Neuronal stem cell (in vitro differentiated cells): ENCODE data around the gene KLHDC9.

Experiments
- DNase-seq: peaks from one replicate; pipeline ENCODE4 v3.0.0-alpha.2; 2013; ENCODE audit warnings: low spot score
- H2AFZ ChIP-seq: one replicate; pipeline ENCODE4 v1.6.1; 2013; ENCODE audit warnings: mild to moderate bottlenecking, low read length, inconsistent platforms
- H2AK5ac ChIP-seq: 2 replicates; pipeline ENCODE4 v1.6.1; 2013; ENCODE audit warnings: low read depth, mild to moderate bottlenecking, inconsistent platforms, low read length, moderate library complexity, mixed read lengths
- H2BK120ac ChIP-seq: 2 replicates; pipeline ENCODE4 v1.6.1; 2013; ENCODE audit warnings: low read depth, mild to moderate bottlenecking, inconsistent platforms, low read length, moderate library complexity, mixed read lengths
- H2BK12ac ChIP-seq: one replicate; pipeline ENCODE4 v1.6.1; 2013; ENCODE audit warnings: low read length, inconsistent platforms
- H2BK15ac ChIP-seq: 2 replicates; pipeline ENCODE4 v1.6.1; 2013; ENCODE audit warnings: mild to moderate bottlenecking, low read length, inconsistent platforms, mixed read lengths
- H2BK5ac ChIP-seq: one replicate; pipeline ENCODE4 v1.6.1; 2013; ENCODE audit warnings: inconsistent platforms, mild to moderate bottlenecking, low read length, moderate library complexity
- H3K14ac ChIP-seq: one replicate; pipeline ENCODE4 v1.6.1; 2013; ENCODE audit warnings: low read length, inconsistent platforms
- H3K18ac ChIP-seq: 2 replicates; pipeline ENCODE4 v1.6.1; 2013; ENCODE audit warnings: low read length, inconsistent platforms
- H3K23ac ChIP-seq: 2 replicates; pipeline ENCODE4 v1.6.1; 2013; ENCODE audit warnings: low read depth, mild to moderate bottlenecking, mixed read lengths, low read length, inconsistent platforms; ENCODE audit not compliant: poor library complexity
- H3K27ac ChIP-seq: replicated peaks from 3 replicates; pipeline ENCODE4 v1.5.1; 2013; ENCODE audit warnings: low read length, inconsistent platforms
- H3K27me3 ChIP-seq, 3 experiments: 2 replicates each; pipeline ENCODE4 v1.6.1; 2013; ENCODE audit warnings: low read length in 3 of 3, mild to moderate bottlenecking in 2 of 3, inconsistent platforms in 1 of 3, low read depth in 1 of 3, mixed read lengths in 1 of 3, moderate library complexity in 1 of 3; ENCODE audit not compliant: control insufficient read depth in 3 of 3, insufficient read depth in 3 of 3
- H3K36me3 ChIP-seq, 2 donors: replicated peaks in 1 of 2; 2 replicates each; pipeline ENCODE4 v1.6.1; 2013; ENCODE audit warnings: low read length in 2 of 2; ENCODE audit not compliant: control insufficient read depth in 2 of 2, insufficient read depth in 2 of 2
- H3K4ac ChIP-seq: 2 replicates; pipeline ENCODE4 v1.6.1; 2013; ENCODE audit warnings: inconsistent platforms, mild to moderate bottlenecking, low read length, moderate library complexity
- H3K4me1 ChIP-seq, 2 donors: 1 replicate in 1 of 2; 2 replicates in 1 of 2; pipeline ENCODE4 v1.6.1; 2013; ENCODE audit warnings: low read length in 2 of 2, low read depth in 1 of 2; ENCODE audit not compliant: control insufficient read depth in 2 of 2, insufficient read depth in 1 of 2
- H3K4me2 ChIP-seq: one replicate; pipeline ENCODE4 v1.6.1; 2013; ENCODE audit warnings: mild to moderate bottlenecking, low read length, inconsistent platforms; ENCODE audit not compliant: insufficient read depth, poor library complexity, severe bottlenecking
- H3K4me3 ChIP-seq, 2 donors: 2 replicates each; pipeline ENCODE4 v1.5.1; 2013; ENCODE audit warnings: low read length in 2 of 2, mild to moderate bottlenecking in 2 of 2, inconsistent platforms in 1 of 2, moderate library complexity in 1 of 2
- H3K79me1 ChIP-seq: one replicate; pipeline ENCODE4 v1.6.1; 2013; ENCODE audit warnings: low read depth, mild to moderate bottlenecking, inconsistent platforms, low read length, moderate library complexity
- H3K9ac ChIP-seq: one replicate; pipeline ENCODE4 v1.6.1; 2013; ENCODE audit warnings: mild to moderate bottlenecking, low read depth, low read length, inconsistent platforms; ENCODE audit not compliant: poor library complexity
- H3K9me3 ChIP-seq, 2 donors: replicated peaks in 1 of 2; 2 replicates each; pipeline versions ENCODE3 to v1.6.1; 2013; ENCODE audit warnings: low read length in 2 of 2, mild to moderate bottlenecking in 2 of 2, inconsistent platforms in 1 of 2, low read depth in 1 of 2, mixed read lengths in 1 of 2, moderate library complexity in 1 of 2; ENCODE audit not compliant: control insufficient read depth in 2 of 2, insufficient read depth in 1 of 2
- H4K8ac ChIP-seq: one replicate; pipeline ENCODE4 v1.6.1; 2013; ENCODE audit warnings: low read depth, mild to moderate bottlenecking, inconsistent platforms, low read length, moderate library complexity
- H4K91ac ChIP-seq: one replicate; pipeline ENCODE4 v1.6.1; 2013; ENCODE audit warnings: low read length, low read depth, mild to moderate bottlenecking, inconsistent platforms; ENCODE audit not compliant: poor library complexity
- WGBS, 2 donors: extraction: QIAGEN DNeasy Blood & Tissue Kit; methylation state at CpG; one replicate each; pipeline ENCODE4 v1.1.7; 2013; ENCODE audit warnings: missing lambda C conversion rate in 2 of 2, mixed read lengths in 1 of 2; ENCODE audit not compliant: insufficient read length in 2 of 2, insufficient replicate concordance in 1 of 2; ENCODE audit errors: extremely low coverage in 2 of 2; 5-methylcytosine and 5-hydroxymethylcytosine counted together

KLHDC9 gene

GRCh38 chr1:161068306-161069234, 29.6 kb upstream of the KLHDC9 start:
- Histone ChIP-seq H2BK5ac (peak overlapping the region; percentile 78), H3K27me3 (peaks cover 0 to 36% (median 0%) of the 10 kb centered on the region in 3 experiments), H3K4me2 (no peak overlapping the region), H2AFZ (peak overlapping the region; percentile 0), H3K9me3 (peaks cover 0 to 5% of the 10 kb centered on the region in 2 donors), H2BK120ac (no peak overlapping the region), H3K23ac (no peak overlapping the region), H3K4ac (no peak overlapping the region), H3K79me1 (no peaks in the 10 kb centered on the region), H3K4me3 (no peak overlapping the region), H4K91ac (no peak overlapping the region), H4K8ac (no peak overlapping the region), H3K14ac (no peak overlapping the region), H3K4me1 (peaks cover 4 to 17% of the 10 kb centered on the region in 2 donors), H2BK15ac (no peak overlapping the region), H2AK5ac (peak overlapping the region; percentile 45), H3K36me3 (no peaks in the 10 kb centered on the region), H3K9ac (no peak overlapping the region), H3K18ac (no peak overlapping the region), H2BK12ac (no peak overlapping the region), H3K27ac (no peak overlapping the region)
- DNase-seq = no peak
- no CpG with 5 or more reads among the region's 10 CpGs for WGBS, 2 donors

- no peak overlapping the region for H3K18ac ChIP-seq
- H3K4ac ChIP-seq = no peak overlapping the region
- H3K23ac ChIP-seq = no peak overlapping the region
- H2BK12ac ChIP-seq = no peak overlapping the region
- H3K4me2 ChIP-seq = no peak overlapping the region
- H2AFZ ChIP-seq = peak overlapping the region; percentile 0
- peaks cover 4 to 18% of the 10 kb centered on the region in 2 donors for H3K4me1 ChIP-seq
- H3K36me3 ChIP-seq = no peaks in the 10 kb centered on the region
- H3K9ac ChIP-seq = no peak overlapping the region
- H2BK15ac ChIP-seq = no peak overlapping the region
- no CpG with 5 or more reads among the region's 9 CpGs for WGBS, 2 donors
- peak overlapping the region; percentile 81 for H2AK5ac ChIP-seq
- DNase-seq = no peak
- no peak overlapping the region for H3K14ac ChIP-seq
- no peak overlapping the region for H3K27ac ChIP-seq
- no peak overlapping the region for H2BK120ac ChIP-seq
- peaks cover 0 to 30% (median 0%) of the 10 kb centered on the region in 3 experiments for H3K27me3 ChIP-seq
- no peaks in the 10 kb centered on the region for H3K79me1 ChIP-seq
- no peak overlapping the region for H4K8ac ChIP-seq
- no peak overlapping the region for H3K4me3 ChIP-seq
- peaks cover 0 to 5% of the 10 kb centered on the region in 2 donors for H3K9me3 ChIP-seq
- no peak overlapping the region for H2BK5ac ChIP-seq
- no peak overlapping the region for H4K91ac ChIP-seq
These were observed 28.9 kb upstream of the KLHDC9 start for GRCh38 chr1:161069241-161069640.

GRCh38 chr1:161069731-161070270, 28.4 kb upstream of the KLHDC9 start, which contains the start of gene ARHGAP30:
ARHGAP30 (minus strand) TSS chr1:161069891; CDS start chr1:161069624, 267 bp downstream.
- Histone ChIP-seq H3K4ac (no peak within 1 kb of the TSS), H3K27ac (no peak within 1 kb of the TSS), H2BK120ac (no peak within 1 kb of the TSS), H3K9me3 (peaks cover 0 to 5% of the 10 kb centered on the region in 2 donors), H3K79me1 (no peaks in the 10 kb centered on the region), H3K27me3 (peaks cover 0 to 25% (median 0%) of the 10 kb centered on the region in 3 experiments), H3K4me3 (no peak within 1 kb of the TSS), H4K91ac (no peak within 1 kb of the TSS), H3K4me1 (peaks cover 4 to 18% of the 10 kb centered on the region in 2 donors), H4K8ac (no peak within 1 kb of the TSS), H2BK15ac (no peak within 1 kb of the TSS), H3K9ac (no peak within 1 kb of the TSS), H3K14ac (no peak within 1 kb of the TSS), H2AFZ (peak within 1 kb of the TSS; percentile 0), H3K36me3 (no peaks in the 10 kb centered on the region), H3K18ac (no peak within 1 kb of the TSS), H3K4me2 (no peak within 1 kb of the TSS), H2AK5ac (peak within 1 kb of the TSS; percentile 81), H2BK5ac (peak within 1 kb of the TSS; percentile 78), H3K23ac (no peak within 1 kb of the TSS), H2BK12ac (no peak within 1 kb of the TSS)
- no peak for DNase-seq
- no CpG with 5 or more reads among the region's 9 CpGs for WGBS, 2 donors

- H2BK120ac ChIP-seq = no peak overlapping the region
- H3K18ac ChIP-seq = no peak overlapping the region
- no peak overlapping the region for H2BK12ac ChIP-seq
- H2BK5ac ChIP-seq = no peak overlapping the region
- H2AK5ac ChIP-seq = no peak overlapping the region
- no CpG with 5 or more reads among the region's 4 CpGs for WGBS, 2 donors
- H2AFZ ChIP-seq = no peak overlapping the region
- H3K79me1 ChIP-seq = no peaks in the 10 kb centered on the region
- no peak overlapping the region for H3K4me3 ChIP-seq
- H3K23ac ChIP-seq = no peak overlapping the region
- H3K14ac ChIP-seq = no peak overlapping the region
- no peak overlapping the region for H3K9ac ChIP-seq
- H3K27ac ChIP-seq = no peak overlapping the region
- H4K8ac ChIP-seq = no peak overlapping the region
- H3K9me3 ChIP-seq = peaks cover 0 to 5% of the 10 kb centered on the region in 2 donors
- H3K4ac ChIP-seq = no peak overlapping the region
- H3K27me3 ChIP-seq = peaks cover 0 to 20% (median 0%) of the 10 kb centered on the region in 3 experiments
- no peak overlapping the region for H3K4me2 ChIP-seq
- H3K36me3 ChIP-seq = no peaks in the 10 kb centered on the region
- H4K91ac ChIP-seq = no peak overlapping the region
- H3K4me1 ChIP-seq = peaks cover 4 to 18% of the 10 kb centered on the region in 2 donors
- no peak overlapping the region for H2BK15ac ChIP-seq
- DNase-seq = no peak
These were observed 27.4 kb upstream of the KLHDC9 start for GRCh38 chr1:161070761-161071160.
